Sigmoid colon (tissue), 7 donors: ENCODE measurements around the gene TMEM143. TPM values are rescaled to one million over a fixed set of nuclear protein-coding genes. Genes with fewer than 3 reads are reported as not detected.

Source experiments
- DNase-seq: peaks from one replicate; pipeline ENCODE4 v3.0.0-alpha.2; 2019
- H3K27ac ChIP-seq, 4 donors: fragments of 200-600 bp; sonication (generic); one replicate each; pipeline ENCODE4 v1.5.1; 2016 to 2019; ENCODE audit warnings: mild to moderate bottlenecking in 1 of 4
- H3K27me3 ChIP-seq, 3 donors: fragments of 200-600 bp; sonication (generic); one replicate each; pipeline ENCODE4 v1.5.1; 2019; ENCODE audit warnings: mild to moderate bottlenecking in 1 of 3
- H3K36me3 ChIP-seq, 4 donors: fragments of 200-600 bp; sonication (generic); one replicate each; pipeline ENCODE4 v1.5.1; 2016 to 2019
- H3K4me1 ChIP-seq, 4 donors: fragments of 200-600 bp; sonication (generic); one replicate each; pipeline ENCODE4 v1.5.1; 2017 to 2019
- H3K4me3 ChIP-seq, 4 donors: fragments of 200-600 bp; sonication (generic); one replicate each; pipeline ENCODE4 v1.5.1; 2017 to 2019; ENCODE audit warnings: mild to moderate bottlenecking in 2 of 4, moderate library complexity in 1 of 4
- H3K9me3 ChIP-seq, 4 donors: fragments of 200-600 bp in 3 of 4; sonication (generic) in 3 of 4; one replicate each; pipeline versions ENCODE4 v1.5.1 to v1.6.1; 2013 to 2019
- CTCF ChIP-seq, 4 experiments: fragments of 450-650 bp in 3 of 4; fragments of 200-600 bp in 1 of 4; IDR thresholded peaks; one replicate each; pipeline ENCODE4 v1.5.1; 2016 to 2019; ENCODE audit warnings: antibody characterized with exemption in 4 of 4, mild to moderate bottlenecking in 3 of 4, moderate library complexity in 2 of 4
- EP300 ChIP-seq, 4 donors: sonication (generic); formaldehyde crosslinking; IDR thresholded peaks; one replicate each; pipeline ENCODE4 v1.6.1; 2017; ENCODE audit warnings: antibody characterized with exemption in 4 of 4
- POLR2A ChIP-seq, 2 donors: fragments of 450-650 bp; IDR thresholded peaks; one replicate each; pipeline ENCODE4 v1.6.1; 2016; ENCODE audit warnings: antibody characterized with exemption in 2 of 2, mild to moderate bottlenecking in 2 of 2, moderate library complexity in 2 of 2
- POLR2AphosphoS5 ChIP-seq, 4 donors: sonication (generic); formaldehyde crosslinking; IDR thresholded peaks; one replicate each; pipeline ENCODE4 v1.6.1; 2017; ENCODE audit warnings: antibody characterized with exemption in 4 of 4
- WGBS, 2 donors: extraction: QIAGEN DNeasy Blood & Tissue Kit; methylation state at CpG; one replicate each; pipeline ENCODE4 v1.1.7; 2013; 5-methylcytosine and 5-hydroxymethylcytosine counted together
- intact Hi-C: fragments of 100-400 bp; cut with DNase I; formaldehyde crosslinking; loops from one replicate; pipeline ENCODE4 v1.15.1; 2023
- polyA plus RNA-seq, 3 donors: library from polyadenylated mRNA; stranded (reverse); fragments of 200-250 nt; gene quantifications; one replicate each; pipeline ENCODE4 v1.2.3, GENCODE V29; 2013
- total RNA-seq, 4 donors: library from RNA; depleted of rRNA; stranded (reverse); fragments of >200 nt; gene quantifications; one replicate each; pipeline ENCODE4 v1.1.0, GENCODE V29; 2016
- donor health status: healthy with polysubstance abuse.
- donor health status: Bipolar disorder and iron deficiency.
- donor health status: healthy.

Gene TMEM143
- total and polyA plus RNA-seq, 7 donors = 4.2 to 8.9 (median 6.8) TPM

GRCh38 chr19:48353677-48354076, 10.1 kb downstream of the TMEM143 start:
- H3K36me3 ChIP-seq = peaks cover 0 to 3% (median 0%) of the 10 kb centered on the region in 4 donors
- DNase-seq = no peak
- intact Hi-C loops = no loop called here
- no peaks in the 10 kb centered on the region for H3K27me3 ChIP-seq
- no peak overlapping the region for H3K27ac ChIP-seq
- no peaks in the 10 kb centered on the region for H3K9me3 ChIP-seq
- no peaks in the 10 kb centered on the region for H3K4me1 ChIP-seq
- no peak for TF ChIP-seq POLR2AphosphoS5 (IDR thresholded peaks at IDR 0.05)
- TF ChIP-seq EP300 (IDR thresholded peaks at IDR 0.05) = no peak
- no peak for TF ChIP-seq CTCF (IDR thresholded peaks at IDR 0.05)
- no peak for TF ChIP-seq POLR2A (IDR thresholded peaks at IDR 0.05)
- WGBS, 2 donors = 92% methylated on average over 5 of the region's 5 CpGs
- no peak overlapping the region for H3K4me3 ChIP-seq

- Histone ChIP-seq H3K27me3 (no peaks in the 10 kb centered on the region), H3K36me3 (no peaks in the 10 kb centered on the region), H3K9me3 (no peaks in the 10 kb centered on the region), H3K27ac (no peak overlapping the region), H3K4me3 (no peak overlapping the region), H3K4me1 (peaks cover 0 to 5% (median 0%) of the 10 kb centered on the region in 4 donors)
- DNase-seq = peak; percentile 73
- TF ChIP-seq POLR2AphosphoS5 (IDR thresholded peaks at IDR 0.05) = no peak
- TF ChIP-seq POLR2A (IDR thresholded peaks at IDR 0.05) = no peak
- TF ChIP-seq CTCF (IDR thresholded peaks at IDR 0.05) = peak in 3 of 4 experiments; percentile 35 to 69 (median 58)
- TF ChIP-seq EP300 (IDR thresholded peaks at IDR 0.05) = no peak
- intact Hi-C loops = no loop called here
- 33 to 49% methylated on average over 8 of the region's 8 CpGs for WGBS, 2 donors
These were observed 12.4 kb downstream of the TMEM143 start for GRCh38 chr19:48351341-48351752.

- Histone ChIP-seq H3K4me1 (peaks cover 0 to 5% (median 0%) of the 10 kb centered on the region in 4 donors), H3K27ac (no peak overlapping the region), H3K36me3 (no peaks in the 10 kb centered on the region), H3K4me3 (no peak overlapping the region), H3K27me3 (no peaks in the 10 kb centered on the region), H3K9me3 (no peaks in the 10 kb centered on the region)
- 91 to 96% methylated on average over 5 of the region's 5 CpGs for WGBS, 2 donors
- intact Hi-C loops = no loop called here
- no peak for DNase-seq
- no peak for TF ChIP-seq EP300 (IDR thresholded peaks at IDR 0.05)
These were observed 12.9 kb downstream of the TMEM143 start for GRCh38 chr19:48350856-48351255.

- peaks cover 0 to 5% (median 0%) of the 10 kb centered on the region in 4 donors for H3K4me1 ChIP-seq
- TF ChIP-seq POLR2A (IDR thresholded peaks at IDR 0.05) = no peak
- no peak for TF ChIP-seq CTCF (IDR thresholded peaks at IDR 0.05)
- TF ChIP-seq POLR2AphosphoS5 (IDR thresholded peaks at IDR 0.05) = no peak
- no peak for TF ChIP-seq EP300 (IDR thresholded peaks at IDR 0.05)
- no peaks in the 10 kb centered on the region for H3K9me3 ChIP-seq
- WGBS, 2 donors = 92 to 93% methylated on average over 7 of the region's 7 CpGs
- H3K27ac ChIP-seq = no peak overlapping the region
- no peaks in the 10 kb centered on the region for H3K27me3 ChIP-seq
- peaks cover 0 to 6% (median 0%) of the 10 kb centered on the region in 4 donors for H3K36me3 ChIP-seq
- no peak for DNase-seq
- no peak overlapping the region for H3K4me3 ChIP-seq
- intact Hi-C loops = no loop called here
These were observed 15.0 kb downstream of the TMEM143 start for GRCh38 chr19:48348737-48349136.

- Histone ChIP-seq H3K4me1 (peaks cover 0 to 5% (median 0%) of the 10 kb centered on the region in 4 donors), H3K27me3 (no peaks in the 10 kb centered on the region), H3K36me3 (peaks cover 0 to 6% (median 0%) of the 10 kb centered on the region in 4 donors), H3K4me3 (no peak overlapping the region), H3K9me3 (no peaks in the 10 kb centered on the region), H3K27ac (no peak overlapping the region)
- no peak for TF ChIP-seq POLR2A (IDR thresholded peaks at IDR 0.05)
- TF ChIP-seq CTCF (IDR thresholded peaks at IDR 0.05) = no peak
- no peak for TF ChIP-seq EP300 (IDR thresholded peaks at IDR 0.05)
- intact Hi-C loops = no loop called here
- 77% methylated on average over 5 of the region's 5 CpGs for WGBS, 2 donors
- no peak for DNase-seq
These were observed 15.7 kb downstream of the TMEM143 start for GRCh38 chr19:48348045-48348444.
